SIG-M5 treated with dmso at 0.1 percent for 504 hours (cell line): ENCODE data around the gene PDS5B.
"Not testable (repeated sequence)": the region's sequence is repeated elsewhere in the genome, so short reads cannot be mapped to it uniquely, and the experiment has no call there.

Experiments used
- DNase-seq: peaks from one replicate; lab custom pipeline; 2025; ENCODE audit not compliant: unreplicated experiment; lab: John Stamatoyannopoulos, UW

PDS5B gene

GRCh38 chr13:32761472-32761871 lies 175.2 kb downstream of the PDS5B start:
- DNase-seq, result no peak

GRCh38 chr13:32779119-32779518 lies 192.9 kb downstream of the PDS5B start:
- no peak for DNase-seq

GRCh38 chr13:32781906-32782305 lies 195.7 kb downstream of the PDS5B start:
- no peak for DNase-seq

GRCh38 chr13:32783067-32783466 lies 196.8 kb downstream of the PDS5B start:
- DNase-seq, result no peak

- DNase-seq, result peak; percentile 9
Observed at GRCh38 chr13:32790731-32791130, 204.5 kb downstream of the PDS5B start.

GRCh38 chr13:32791545-32792172 lies 205.4 kb downstream of the PDS5B start:
- DNase-seq, result no peak

GRCh38 chr13:32796754-32797153 lies 210.5 kb downstream of the PDS5B start:
- no peak for DNase-seq

- DNase-seq, result no peak
Observed at GRCh38 chr13:32802159-32802558, 215.9 kb downstream of the PDS5B start.

GRCh38 chr13:32804673-32805230 lies 218.5 kb downstream of the PDS5B start:
- DNase-seq, result no peak

GRCh38 chr13:32811297-32811800 lies 225.1 kb downstream of the PDS5B start:
- peak; percentile 85 for DNase-seq

GRCh38 chr13:32821149-32821688 lies 235.0 kb downstream of the PDS5B start:
- no peak for DNase-seq

- DNase-seq, result no peak
Observed at GRCh38 chr13:32822771-32823170, 236.5 kb downstream of the PDS5B start.

- no peak for DNase-seq
Observed at GRCh38 chr13:32823597-32823996, 237.3 kb downstream of the PDS5B start.

- no peak for DNase-seq
Observed at GRCh38 chr13:32824061-32824460, 237.8 kb downstream of the PDS5B start.

GRCh38 chr13:32824675-32825074 lies 238.4 kb downstream of the PDS5B start:
- no peak for DNase-seq

- DNase-seq, result no peak
Observed at GRCh38 chr13:32825481-32825880, 239.2 kb downstream of the PDS5B start.

GRCh38 chr13:32826372-32826771 lies 240.1 kb downstream of the PDS5B start:
- DNase-seq, result not testable (repeated sequence)
